ELF-1 (cell line): Measurements from ENCODE around the gene API5.
A peak's percentile ranks its signal among the peaks of the same experiment; 100 is the strongest.
"Not testable (repeated sequence)": the region's sequence is repeated elsewhere in the genome, so short reads cannot be mapped to it uniquely, and the experiment has no call there.

Source experiments
- DNase-seq: peaks from one replicate; pipeline ENCODE4 v3.0.0-alpha.2; 2016; ENCODE audit warnings: low read depth, low spot score

The API5 gene

GRCh38 chr11:43311791-43312607 is at the start of gene API5:
Gene API5 (plus strand): TSS chr11:43311996. CDS start chr11:43312128, 132 bp downstream.
- peak; percentile 98 for DNase-seq

DNA sequence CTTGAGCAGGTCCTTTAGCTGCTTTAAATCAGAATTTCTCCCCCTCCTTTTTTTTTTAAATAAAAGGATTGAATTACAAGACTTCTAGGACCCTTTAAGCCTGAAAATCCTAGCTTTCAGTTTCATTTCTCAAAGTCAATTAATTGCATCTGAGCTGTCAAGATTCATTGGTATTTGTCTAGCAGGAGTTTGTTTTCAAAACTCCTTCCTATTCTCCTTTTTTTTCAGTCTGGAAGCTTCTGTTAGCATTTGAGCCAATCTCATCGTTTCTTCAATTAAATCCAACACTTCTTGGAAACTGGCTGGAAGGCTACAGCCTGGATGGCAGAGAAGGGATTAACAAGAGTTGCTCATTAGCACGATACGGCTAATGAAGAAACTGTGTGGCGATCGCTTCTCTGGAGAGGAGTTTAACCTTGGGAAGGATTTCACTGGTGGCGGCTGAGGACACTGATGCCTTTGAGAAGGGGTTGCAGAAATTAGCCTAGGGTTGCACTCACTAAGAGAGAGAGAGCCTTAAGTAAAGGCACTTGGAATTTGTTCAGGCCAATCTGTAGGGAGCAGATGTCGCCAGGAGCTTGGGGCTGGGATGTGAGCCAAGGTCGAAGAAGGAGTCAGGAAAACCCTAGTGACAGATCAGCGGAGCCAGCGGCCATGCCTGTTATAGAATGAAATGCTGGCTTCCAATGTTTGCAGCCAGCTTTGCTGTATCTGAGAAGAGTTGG is 43.8 kb upstream of the API5 start:
- DNase-seq = no peak

- DNase-seq = no peak
Observed at GRCh38 chr11:43268786-43269185, 43.0 kb upstream of the API5 start.

DNA sequence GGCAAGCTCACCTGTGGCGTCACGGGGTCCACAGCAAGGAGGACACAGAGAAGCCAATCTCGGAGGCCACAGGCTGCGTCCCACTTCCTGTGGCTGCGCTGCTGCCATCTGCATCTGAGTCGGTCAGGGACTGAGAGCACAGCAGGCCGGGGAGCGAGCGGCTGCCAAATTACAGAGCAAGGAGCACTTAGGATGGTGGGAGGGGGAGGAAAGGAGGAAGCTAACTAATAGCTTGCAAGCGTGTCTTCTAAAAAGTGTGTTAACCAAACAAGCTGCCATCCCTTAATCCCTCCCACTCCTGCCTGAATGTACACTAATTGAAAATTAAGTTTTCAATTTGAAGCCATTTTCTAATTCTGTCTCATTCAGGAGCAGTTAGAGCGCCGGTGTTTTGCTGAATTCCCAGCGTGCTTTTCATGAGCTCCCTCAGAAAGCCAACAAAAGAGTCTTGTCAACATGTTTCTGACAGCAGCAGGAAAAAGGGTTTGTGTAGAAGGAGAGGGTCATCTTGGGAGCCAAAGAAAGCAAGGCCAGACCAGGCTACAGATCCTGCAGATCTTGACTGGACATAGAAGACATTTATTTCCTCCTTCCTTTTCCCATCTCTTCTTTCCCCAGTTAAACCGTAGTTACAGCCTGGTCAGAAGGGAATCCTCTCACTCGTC is 42.4 kb upstream of the API5 start:
- DNase-seq = no peak

DNA sequence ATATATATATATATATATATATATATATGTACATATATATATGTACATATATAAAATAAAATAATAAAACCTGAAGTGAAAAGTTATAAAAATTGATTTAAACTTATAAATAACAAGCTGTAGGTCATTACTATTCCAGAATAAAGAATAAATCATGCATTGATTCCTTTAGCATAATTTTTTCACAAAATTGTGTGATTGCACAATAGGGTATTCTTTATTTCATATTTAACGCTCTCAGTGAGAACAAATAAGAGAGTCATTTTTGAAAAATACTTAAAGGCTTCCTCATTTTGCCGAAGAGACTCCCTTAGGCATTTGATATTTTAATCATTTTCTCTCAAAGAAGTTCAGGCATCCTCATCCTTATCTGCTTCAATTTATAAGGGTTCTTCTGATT is 41.3 kb upstream of the API5 start:
- DNase-seq = no peak

GRCh38 chr11:43278193-43278956 is 33.4 kb upstream of the API5 start:
- DNase-seq = peak; percentile 50

GRCh38 chr11:43282607-43283440 is 29.0 kb upstream of the API5 start:
- DNase-seq = peak; percentile 65

GRCh38 chr11:43285826-43286225 is 26.0 kb upstream of the API5 start:
- no peak for DNase-seq

DNA sequence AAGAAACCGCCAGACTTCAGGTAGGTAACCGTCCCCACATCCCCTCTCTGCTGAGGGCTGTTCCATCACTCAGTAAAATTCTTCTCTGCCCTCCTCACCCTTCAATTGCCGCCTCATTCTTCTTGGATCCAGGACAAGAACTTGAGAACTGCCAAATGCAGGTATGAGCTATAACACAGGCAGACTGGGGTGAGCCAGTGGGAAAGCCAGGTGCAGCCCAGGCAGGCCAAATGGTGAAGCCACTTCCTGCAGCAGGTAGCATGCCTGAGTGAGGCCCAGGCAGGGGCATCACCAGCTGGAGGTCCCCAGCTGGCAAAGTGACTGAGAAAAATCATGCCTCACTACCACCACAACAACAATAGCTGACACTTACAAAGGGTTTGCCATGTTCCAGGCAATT is 22.4 kb upstream of the API5 start:
- DNase-seq = no peak

- no peak for DNase-seq
Observed at GRCh38 chr11:43298397-43298796, 13.4 kb upstream of the API5 start.

DNA sequence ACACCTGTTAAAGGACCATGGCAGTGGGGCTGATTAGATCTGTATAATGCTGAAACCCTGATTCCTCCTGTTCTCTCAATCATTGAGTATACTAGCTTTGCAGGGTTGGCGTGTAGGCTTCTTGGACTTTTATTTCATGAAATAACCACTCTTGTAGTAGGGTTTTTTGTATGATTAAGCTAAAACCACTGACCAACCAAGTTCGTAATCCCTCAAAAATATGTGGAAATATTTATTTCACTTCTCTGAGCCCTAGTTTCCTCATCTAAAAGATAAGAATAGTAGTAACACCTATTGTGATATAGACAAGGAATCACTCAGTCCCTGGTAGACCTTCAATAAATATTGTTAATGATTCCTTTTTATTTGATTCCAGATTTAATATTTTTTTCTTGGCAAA is 4.2 kb downstream of the API5 start:
- no peak for DNase-seq

DNA sequence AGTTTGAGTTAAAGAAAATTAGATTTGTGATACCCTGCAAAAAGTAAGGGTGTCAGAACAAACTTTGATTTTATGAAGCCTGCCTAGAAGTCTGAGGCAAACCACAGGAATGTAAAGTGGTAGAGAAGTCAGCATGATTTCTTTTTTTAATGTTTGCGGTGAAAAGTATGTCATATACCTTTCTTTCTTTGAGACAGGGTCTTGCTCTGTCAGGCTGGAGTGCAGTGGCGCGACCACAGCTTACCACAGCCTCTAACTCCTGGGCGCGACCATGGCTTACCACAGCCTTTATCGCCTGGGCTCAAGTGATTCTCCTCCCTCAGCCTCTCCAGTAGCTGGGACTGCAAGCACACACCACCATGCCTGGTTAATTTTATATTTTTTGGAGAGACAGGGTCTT is 4.7 kb downstream of the API5 start:
- no peak for DNase-seq

GRCh38 chr11:43327987-43328386 is 16.2 kb downstream of the API5 start:
- no peak for DNase-seq

GRCh38 chr11:43328482-43328881 is 16.7 kb downstream of the API5 start:
- DNase-seq = no peak

DNA sequence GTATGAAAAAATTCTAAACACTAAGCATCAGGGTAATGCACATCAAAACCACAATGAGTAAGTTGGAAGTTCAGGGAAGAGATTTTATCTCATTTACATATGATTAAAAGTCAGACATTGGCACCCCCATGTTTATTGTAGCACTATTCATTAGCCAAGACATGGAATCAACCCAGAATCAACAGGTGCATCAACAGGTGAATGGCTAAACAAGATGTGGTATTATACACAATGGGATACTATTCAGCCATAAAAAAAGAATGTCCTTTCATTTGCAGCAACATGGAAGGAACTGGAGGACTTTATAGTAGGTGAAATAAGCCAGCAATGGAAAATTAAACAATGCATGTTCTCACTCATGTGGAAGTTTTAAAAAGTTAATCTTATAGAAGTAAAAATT is 29.4 kb downstream of the API5 start:
- DNase-seq = no peak

DNA sequence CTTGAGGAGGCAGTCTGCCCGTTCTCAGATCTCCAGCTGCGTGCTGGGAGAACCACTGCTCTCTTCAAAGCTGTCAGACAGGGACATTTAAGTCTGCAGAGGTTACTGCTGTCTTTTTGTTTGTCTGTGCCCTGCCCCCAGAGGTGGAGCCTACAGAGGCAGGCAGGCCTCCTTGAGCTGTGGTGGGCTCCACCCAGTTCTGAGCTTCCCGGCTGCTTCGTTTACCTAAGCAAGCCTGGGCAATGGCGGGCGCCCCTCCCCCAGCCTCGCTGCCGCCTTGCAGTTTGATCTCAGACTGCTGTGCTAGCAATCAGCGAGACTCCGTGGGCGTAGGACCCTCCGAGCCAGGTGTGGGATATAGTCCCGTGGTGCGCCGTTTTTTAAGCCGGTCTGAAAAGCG is 39.6 kb downstream of the API5 start:
- DNase-seq = not testable (repeated sequence)

DNA sequence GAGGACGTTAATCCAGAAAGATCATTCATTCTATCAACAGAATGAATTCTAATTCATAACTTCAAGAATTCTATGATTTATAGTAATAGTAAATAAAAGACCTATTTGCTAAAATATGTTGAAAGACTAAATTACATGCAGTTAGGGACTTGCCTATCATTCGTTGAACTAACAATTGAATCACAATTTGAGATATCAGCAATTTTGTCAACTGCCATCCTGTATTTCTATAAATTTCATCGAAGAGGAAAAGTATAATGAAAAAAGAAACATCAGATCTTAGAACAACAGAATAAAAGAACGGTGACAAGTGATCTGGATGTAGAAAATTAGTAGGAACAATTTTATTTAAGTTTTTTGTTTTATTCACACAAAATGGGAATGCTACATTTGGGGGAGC is 42.5 kb downstream of the API5 start:
- no peak for DNase-seq

DNA sequence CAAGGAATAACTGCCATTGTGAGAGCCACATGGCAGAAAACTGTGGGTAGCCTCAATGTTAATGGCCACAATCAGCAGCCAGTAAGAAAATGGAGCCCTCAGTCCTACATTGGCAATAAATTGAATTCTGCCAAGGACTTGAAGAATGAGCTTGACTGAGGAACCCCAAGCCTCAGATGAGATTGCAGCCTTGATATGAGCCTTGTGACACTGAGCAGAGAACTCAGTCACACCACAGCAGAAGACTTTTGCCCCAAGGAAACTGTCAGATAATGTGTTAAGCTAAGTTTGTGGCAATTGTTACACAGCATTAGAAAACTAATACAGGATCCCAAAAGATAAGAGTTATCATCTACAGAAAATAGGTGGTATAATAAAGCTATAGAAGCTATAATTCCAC is 44.5 kb downstream of the API5 start:
- DNase-seq = no peak

GRCh38 chr11:43358279-43358800 is 46.5 kb downstream of the API5 start:
- no peak for DNase-seq

GRCh38 chr11:43358801-43359421 is 47.1 kb downstream of the API5 start, which contains the start of gene TTC17:
Gene TTC17 (plus strand): TSS chr11:43358920. CDS start chr11:43358955, 35 bp downstream.
- peak; percentile 95 for DNase-seq
